Stimulated activated naive CD8-positive, alpha-beta T cell treated with anti-CD3 and anti-CD28 coated beads, Interleukin-15, amount 100 ng/mL, for 72 hours (primary cell): ENCODE data around the gene LPAR4.

ENCODE experiments used
- ATAC-seq: fragments of 150-1000 bp; cut with Tn5 transposase; 2 replicates; pipeline ENCODE4 v1.10.0; 2021; ENCODE audit warnings: mild to moderate bottlenecking, moderate library complexity
- DNase-seq, 2 donors: peaks; one replicate each; pipeline ENCODE4 v3.0.0; 2021 to 2022
- H3K27ac Mint-ChIP-seq, 2 donors: one replicate each; pipeline ENCODE4 v1.8.0; 2022; ENCODE audit warnings: mild to moderate bottlenecking in 2 of 2, mixed read lengths in 2 of 2, moderate library complexity in 2 of 2
- H3K27me3 Mint-ChIP-seq: one replicate; pipeline ENCODE4 v1.8.0; 2022; ENCODE audit warnings: mixed read lengths
- H3K4me1 Mint-ChIP-seq: one replicate; pipeline ENCODE4 v1.8.0; 2022; ENCODE audit warnings: mild to moderate bottlenecking, mixed read lengths
- H3K4me3 Mint-ChIP-seq, 2 donors: one replicate each; pipeline ENCODE4 v1.8.0; 2022; ENCODE audit warnings: mild to moderate bottlenecking in 2 of 2, mixed read lengths in 2 of 2, moderate library complexity in 1 of 2
- H3K9me3 Mint-ChIP-seq, 2 donors: one replicate each; pipeline ENCODE4 v1.8.0; 2022; ENCODE audit warnings: mixed read lengths in 2 of 2

LPAR4 gene, protein sequence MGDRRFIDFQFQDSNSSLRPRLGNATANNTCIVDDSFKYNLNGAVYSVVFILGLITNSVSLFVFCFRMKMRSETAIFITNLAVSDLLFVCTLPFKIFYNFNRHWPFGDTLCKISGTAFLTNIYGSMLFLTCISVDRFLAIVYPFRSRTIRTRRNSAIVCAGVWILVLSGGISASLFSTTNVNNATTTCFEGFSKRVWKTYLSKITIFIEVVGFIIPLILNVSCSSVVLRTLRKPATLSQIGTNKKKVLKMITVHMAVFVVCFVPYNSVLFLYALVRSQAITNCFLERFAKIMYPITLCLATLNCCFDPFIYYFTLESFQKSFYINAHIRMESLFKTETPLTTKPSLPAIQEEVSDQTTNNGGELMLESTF

GRCh38 chrX:78747489-78747888 is at the start of gene LPAR4:
LPAR4 (plus strand) TSS chrX:78747720; CDS start chrX:78754870, 7,150 bp downstream.
- DNase-seq (no peak), ATAC-seq (no peak)
- no peaks in the 10 kb centered on the region for H3K9me3 Mint-ChIP-seq
- no peaks in the 10 kb centered on the region for H3K27me3 Mint-ChIP-seq
- no peaks in the 10 kb centered on the region for H3K4me1 Mint-ChIP-seq
- H3K27ac Mint-ChIP-seq, result no peak within 1 kb of the TSS
- H3K4me3 Mint-ChIP-seq, result no peak within 1 kb of the TSS

- DNase-seq (no peak), ATAC-seq (no peak)
- H3K9me3 Mint-ChIP-seq, result no peaks in the 10 kb centered on the region
- no peaks in the 10 kb centered on the region for H3K27me3 Mint-ChIP-seq
- no peak overlapping the region for H3K4me3 Mint-ChIP-seq
- no peaks in the 10 kb centered on the region for H3K4me1 Mint-ChIP-seq
- no peak overlapping the region for H3K27ac Mint-ChIP-seq
These were observed 41.4 kb upstream of the LPAR4 start for GRCh38 chrX:78706071-78706470.

GRCh38 chrX:78708262-78708661 is 39.3 kb upstream of the LPAR4 start:
- DNase-seq (peak; percentile 0 to 7), ATAC-seq (no peak)
- no peaks in the 10 kb centered on the region for H3K27me3 Mint-ChIP-seq
- no peaks in the 10 kb centered on the region for H3K4me1 Mint-ChIP-seq
- H3K27ac Mint-ChIP-seq, result no peak overlapping the region
- no peaks in the 10 kb centered on the region for H3K9me3 Mint-ChIP-seq
- H3K4me3 Mint-ChIP-seq, result no peak overlapping the region

GRCh38 chrX:78708816-78709215 is 38.7 kb upstream of the LPAR4 start:
- no peaks in the 10 kb centered on the region for H3K27me3 Mint-ChIP-seq
- H3K4me3 Mint-ChIP-seq, result no peak overlapping the region
- H3K9me3 Mint-ChIP-seq, result no peaks in the 10 kb centered on the region
- H3K4me1 Mint-ChIP-seq, result no peaks in the 10 kb centered on the region
- DNase-seq (no peak), ATAC-seq (no peak)
- no peak overlapping the region for H3K27ac Mint-ChIP-seq

- no peak overlapping the region for H3K4me3 Mint-ChIP-seq
- no peak overlapping the region for H3K27ac Mint-ChIP-seq
- DNase-seq, result no peak
- no peaks in the 10 kb centered on the region for H3K27me3 Mint-ChIP-seq
- H3K9me3 Mint-ChIP-seq, result peaks cover 0 to under 1% of the 10 kb centered on the region in 2 donors
- H3K4me1 Mint-ChIP-seq, result peaks cover 8% of the 10 kb centered on the region
- ATAC-seq, result no peak
These were observed 37.3 kb upstream of the LPAR4 start for GRCh38 chrX:78710171-78710570.

DNA sequence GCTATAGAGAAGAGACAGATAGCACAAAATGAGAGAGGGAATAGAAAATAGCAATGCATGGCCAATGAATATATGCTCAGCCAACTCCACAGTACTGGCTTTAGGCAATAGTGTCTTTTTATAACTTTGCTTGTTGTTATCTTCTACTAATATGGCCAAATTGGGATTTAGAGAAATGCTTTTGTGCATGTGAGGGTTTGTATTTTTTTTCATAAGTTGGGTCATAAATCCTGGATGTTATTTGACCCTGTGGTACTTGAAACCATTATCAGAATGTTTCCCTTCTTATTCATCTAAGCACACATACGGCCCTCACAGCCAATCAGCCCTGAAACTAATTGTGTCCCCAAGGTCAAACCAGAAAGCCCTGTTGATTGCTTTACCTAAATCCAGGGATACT is 35.2 kb upstream of the LPAR4 start:
- DNase-seq (no peak), ATAC-seq (no peak)
- H3K27ac Mint-ChIP-seq, result no peak overlapping the region
- no peaks in the 10 kb centered on the region for H3K27me3 Mint-ChIP-seq
- no peak overlapping the region for H3K4me3 Mint-ChIP-seq
- peaks cover 8% of the 10 kb centered on the region for H3K4me1 Mint-ChIP-seq
- peaks cover 0 to 6% of the 10 kb centered on the region in 2 donors for H3K9me3 Mint-ChIP-seq

DNA sequence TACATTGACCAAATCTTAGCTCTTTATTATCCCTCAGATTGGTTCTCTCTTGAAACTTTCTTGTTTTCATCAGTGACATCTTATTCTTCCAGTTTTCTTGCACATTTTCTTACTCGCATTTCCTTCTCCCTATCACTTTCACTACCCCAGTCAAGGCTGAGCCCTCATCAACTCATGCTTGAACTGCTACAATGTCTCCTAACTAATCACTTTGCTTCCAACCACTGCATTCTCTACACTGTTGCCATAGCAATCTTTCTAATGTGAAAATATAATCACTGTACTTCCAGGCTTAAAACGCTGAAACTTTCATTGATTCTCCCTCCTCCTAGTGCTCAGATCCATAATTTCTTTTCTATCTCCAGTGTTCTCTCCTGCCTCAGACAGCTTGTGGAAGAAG is 22.2 kb upstream of the LPAR4 start:
- H3K27me3 Mint-ChIP-seq, result no peaks in the 10 kb centered on the region
- no peak overlapping the region for H3K27ac Mint-ChIP-seq

GRCh38 chrX:78746496-78746895 is 1.0 kb upstream of the LPAR4 start:
- DNase-seq (no peak), ATAC-seq (no peak)
- H3K9me3 Mint-ChIP-seq, result no peaks in the 10 kb centered on the region
- no peak overlapping the region for H3K4me3 Mint-ChIP-seq
- H3K27ac Mint-ChIP-seq, result no peak overlapping the region
- H3K27me3 Mint-ChIP-seq, result no peaks in the 10 kb centered on the region
- no peaks in the 10 kb centered on the region for H3K4me1 Mint-ChIP-seq

More for the DNA sequence above, 22.2 kb upstream of the LPAR4 start:
- Mint-ChIP-seq H3K4me3 (no peak overlapping the region), H3K4me1 (no peaks in the 10 kb centered on the region), H3K9me3 (peaks cover 4 to 6% of the 10 kb centered on the region in 2 donors)
- ATAC-seq, result no peak
- no peak for DNase-seq

DNA sequence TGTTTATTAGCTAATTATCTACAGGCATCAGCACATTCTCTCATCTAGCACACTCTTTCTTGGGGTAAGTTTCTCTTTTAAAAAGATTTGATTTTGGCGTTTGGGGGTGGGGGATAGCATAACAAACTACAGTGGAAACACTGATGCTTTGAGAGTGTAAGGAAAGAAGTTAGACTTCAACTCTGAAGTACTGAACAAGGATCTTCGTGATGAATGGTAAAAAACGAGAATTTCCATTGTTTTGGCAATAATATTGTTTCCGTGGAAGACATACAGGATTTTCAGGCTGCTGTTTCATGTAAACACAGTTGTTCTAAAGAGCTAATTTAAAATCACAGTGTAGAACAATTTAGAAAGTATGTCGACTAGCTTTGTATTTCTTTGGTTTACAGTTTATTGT is 451 bp downstream of the LPAR4 start:
- no peaks in the 10 kb centered on the region for H3K4me1 Mint-ChIP-seq
- DNase-seq (no peak), ATAC-seq (no peak)
- no peak overlapping the region for H3K27ac Mint-ChIP-seq
- no peak overlapping the region for H3K4me3 Mint-ChIP-seq
- H3K27me3 Mint-ChIP-seq, result no peaks in the 10 kb centered on the region
- H3K9me3 Mint-ChIP-seq, result no peaks in the 10 kb centered on the region

DNA sequence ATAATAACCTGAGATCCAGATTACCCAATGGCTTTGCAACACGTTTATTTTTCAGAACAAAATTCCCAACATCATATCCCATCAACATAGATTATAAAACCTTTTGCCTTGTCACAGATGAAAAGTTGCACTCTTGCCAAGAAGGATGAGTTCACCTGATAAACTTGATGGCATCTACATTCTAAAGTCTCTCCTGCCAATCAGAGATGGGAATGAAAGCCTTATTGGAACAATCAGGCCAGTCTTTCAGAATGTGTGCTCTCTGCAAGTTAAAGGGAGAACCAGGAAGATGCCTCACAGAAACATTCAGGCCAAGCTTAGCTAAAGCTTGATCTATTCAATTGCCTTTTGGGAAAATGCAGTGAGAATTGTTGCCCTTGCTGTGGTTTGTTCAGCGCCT is 1.3 kb downstream of the LPAR4 start:
- no peaks in the 10 kb centered on the region for H3K9me3 Mint-ChIP-seq
- no peak overlapping the region for H3K4me3 Mint-ChIP-seq
- no peak overlapping the region for H3K27ac Mint-ChIP-seq
- H3K27me3 Mint-ChIP-seq, result no peaks in the 10 kb centered on the region
- no peak for ATAC-seq
- DNase-seq, result no peak
- H3K4me1 Mint-ChIP-seq, result no peaks in the 10 kb centered on the region

DNA sequence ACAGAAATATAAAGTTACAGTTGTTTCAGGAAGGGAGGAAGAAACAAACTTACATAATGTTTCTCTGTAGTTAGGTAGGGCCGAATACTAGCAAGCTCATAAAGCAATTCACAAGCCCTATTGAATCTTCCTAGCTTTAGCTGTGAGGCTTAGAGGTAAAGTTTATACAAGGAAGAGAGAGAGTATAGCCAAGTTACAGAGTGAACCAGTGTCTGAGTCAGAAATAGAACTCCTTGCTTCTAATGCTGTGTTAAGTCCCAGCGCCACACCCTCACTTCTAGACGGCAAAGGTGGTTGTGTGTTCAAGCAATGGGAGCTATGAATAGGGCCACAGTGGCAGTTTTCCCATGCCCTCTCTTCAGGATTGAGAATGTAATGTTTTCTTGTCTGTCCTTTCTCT is 6.1 kb downstream of the LPAR4 start:
- Mint-ChIP-seq H3K4me3 (no peak overlapping the region), H3K27me3 (no peaks in the 10 kb centered on the region), H3K27ac (no peak overlapping the region), H3K4me1 (no peaks in the 10 kb centered on the region), H3K9me3 (no peaks in the 10 kb centered on the region)
- DNase-seq, result no peak
- no peak for ATAC-seq

DNA sequence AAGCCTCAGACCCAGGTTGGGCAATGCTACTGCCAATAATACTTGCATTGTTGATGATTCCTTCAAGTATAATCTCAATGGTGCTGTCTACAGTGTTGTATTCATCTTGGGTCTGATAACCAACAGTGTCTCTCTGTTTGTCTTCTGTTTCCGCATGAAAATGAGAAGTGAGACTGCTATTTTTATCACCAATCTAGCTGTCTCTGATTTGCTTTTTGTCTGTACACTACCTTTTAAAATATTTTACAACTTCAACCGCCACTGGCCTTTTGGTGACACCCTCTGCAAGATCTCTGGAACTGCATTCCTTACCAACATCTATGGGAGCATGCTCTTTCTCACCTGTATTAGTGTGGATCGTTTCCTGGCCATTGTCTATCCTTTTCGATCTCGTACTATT is 7.4 kb downstream of the LPAR4 start:
- H3K27ac Mint-ChIP-seq, result peak overlapping the region in 1 of 2 donors; percentile 72
- no peaks in the 10 kb centered on the region for H3K4me1 Mint-ChIP-seq
- no peak overlapping the region for H3K4me3 Mint-ChIP-seq
- no peaks in the 10 kb centered on the region for H3K9me3 Mint-ChIP-seq
- ATAC-seq (no peak), DNase-seq (no peak)
- H3K27me3 Mint-ChIP-seq, result no peaks in the 10 kb centered on the region

GRCh38 chrX:78759081-78759480 is 11.6 kb downstream of the LPAR4 start:
- Mint-ChIP-seq H3K27ac (no peak overlapping the region), H3K4me1 (no peaks in the 10 kb centered on the region), H3K27me3 (no peaks in the 10 kb centered on the region), H3K9me3 (no peaks in the 10 kb centered on the region), H3K4me3 (no peak overlapping the region)
- no peak for DNase-seq
- no peak for ATAC-seq

- Mint-ChIP-seq H3K27ac (no peak overlapping the region), H3K9me3 (no peaks in the 10 kb centered on the region), H3K4me1 (no peaks in the 10 kb centered on the region), H3K27me3 (no peaks in the 10 kb centered on the region), H3K4me3 (no peak overlapping the region)
- DNase-seq (no peak), ATAC-seq (no peak)
These were observed 21.7 kb downstream of the LPAR4 start for GRCh38 chrX:78769101-78769755.

GRCh38 chrX:78769946-78770345 is 22.4 kb downstream of the LPAR4 start:
- no peak for DNase-seq

DNA sequence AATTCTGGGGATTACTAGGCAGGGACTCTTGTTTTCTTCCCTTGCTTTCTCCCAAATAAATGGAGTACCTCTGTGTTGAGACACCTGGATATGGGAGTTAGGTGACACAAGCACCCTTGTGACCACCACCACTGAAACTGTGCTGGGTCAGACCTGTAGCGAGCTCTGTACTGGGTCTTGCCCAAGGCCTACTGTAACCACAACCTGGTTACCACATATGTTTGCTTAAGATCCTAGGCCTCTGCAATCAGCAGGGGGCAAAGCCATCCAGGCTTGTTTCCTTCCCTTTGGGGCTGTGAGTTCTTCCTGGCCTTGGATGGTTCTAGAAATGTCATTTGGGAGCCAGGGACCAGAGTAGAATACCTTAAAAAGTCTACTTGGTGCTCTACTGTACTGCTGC is 49.4 kb downstream of the LPAR4 start:
- Mint-ChIP-seq H3K9me3 (peaks cover 4 to 8% of the 10 kb centered on the region in 2 donors), H3K27ac (no peak overlapping the region), H3K27me3 (no peaks in the 10 kb centered on the region), H3K4me1 (peaks cover 13% of the 10 kb centered on the region), H3K4me3 (no peak overlapping the region)
- ATAC-seq (no peak), DNase-seq (no peak)

More at GRCh38 chrX:78769946-78770345, 22.4 kb downstream of the LPAR4 start:
- Mint-ChIP-seq H3K27ac (no peak overlapping the region), H3K27me3 (no peaks in the 10 kb centered on the region), H3K9me3 (no peaks in the 10 kb centered on the region), H3K4me1 (no peaks in the 10 kb centered on the region), H3K4me3 (no peak overlapping the region)
- ATAC-seq, result no peak
